ENCODE measurements around the gene CRB1.

Gene CRB1

GRCh38 chr1:197336571-197336970 is 68.5 kb downstream of the CRB1 start:
- DNase-seq (ENCODE audit: low read depth in 2 of 2), result no peak
- TF ChIP-seq, protein P1, sequence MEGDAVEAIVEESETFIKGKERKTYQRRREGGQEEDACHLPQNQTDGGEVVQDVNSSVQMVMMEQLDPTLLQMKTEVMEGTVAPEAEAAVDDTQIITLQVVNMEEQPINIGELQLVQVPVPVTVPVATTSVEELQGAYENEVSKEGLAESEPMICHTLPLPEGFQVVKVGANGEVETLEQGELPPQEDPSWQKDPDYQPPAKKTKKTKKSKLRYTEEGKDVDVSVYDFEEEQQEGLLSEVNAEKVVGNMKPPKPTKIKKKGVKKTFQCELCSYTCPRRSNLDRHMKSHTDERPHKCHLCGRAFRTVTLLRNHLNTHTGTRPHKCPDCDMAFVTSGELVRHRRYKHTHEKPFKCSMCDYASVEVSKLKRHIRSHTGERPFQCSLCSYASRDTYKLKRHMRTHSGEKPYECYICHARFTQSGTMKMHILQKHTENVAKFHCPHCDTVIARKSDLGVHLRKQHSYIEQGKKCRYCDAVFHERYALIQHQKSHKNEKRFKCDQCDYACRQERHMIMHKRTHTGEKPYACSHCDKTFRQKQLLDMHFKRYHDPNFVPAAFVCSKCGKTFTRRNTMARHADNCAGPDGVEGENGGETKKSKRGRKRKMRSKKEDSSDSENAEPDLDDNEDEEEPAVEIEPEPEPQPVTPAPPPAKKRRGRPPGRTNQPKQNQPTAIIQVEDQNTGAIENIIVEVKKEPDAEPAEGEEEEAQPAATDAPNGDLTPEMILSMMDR (IDR thresholded peaks at IDR 0.05; ENCODE audit: low read depth, low read length), result no peak
- H3K4me3 ChIP-seq (replicated peaks in 1 of 2; ENCODE audit: low read depth in 2 of 2, low read length in 2 of 2), result no peak overlapping the region

GRCh38 chr1:197339106-197340060 is 71.3 kb downstream of the CRB1 start:
- TF ChIP-seq, protein P1 (IDR thresholded peaks at IDR 0.05; ENCODE audit: low read depth, low read length), result no peak
- H3K4me3 ChIP-seq (replicated peaks in 1 of 2; ENCODE audit: low read depth in 2 of 2, low read length in 2 of 2), result no peak overlapping the region
- no peak for DNase-seq (ENCODE audit: low read depth in 2 of 2)

GRCh38 chr1:197341626-197342025 is 73.6 kb downstream of the CRB1 start:
- TF ChIP-seq, protein P1 (IDR thresholded peaks at IDR 0.05; ENCODE audit: low read depth, low read length), result no peak
- H3K4me3 ChIP-seq (replicated peaks in 1 of 2; ENCODE audit: low read depth in 2 of 2, low read length in 2 of 2), result no peak overlapping the region
- DNase-seq (ENCODE audit: low read depth in 2 of 2), result no peak

DNA sequence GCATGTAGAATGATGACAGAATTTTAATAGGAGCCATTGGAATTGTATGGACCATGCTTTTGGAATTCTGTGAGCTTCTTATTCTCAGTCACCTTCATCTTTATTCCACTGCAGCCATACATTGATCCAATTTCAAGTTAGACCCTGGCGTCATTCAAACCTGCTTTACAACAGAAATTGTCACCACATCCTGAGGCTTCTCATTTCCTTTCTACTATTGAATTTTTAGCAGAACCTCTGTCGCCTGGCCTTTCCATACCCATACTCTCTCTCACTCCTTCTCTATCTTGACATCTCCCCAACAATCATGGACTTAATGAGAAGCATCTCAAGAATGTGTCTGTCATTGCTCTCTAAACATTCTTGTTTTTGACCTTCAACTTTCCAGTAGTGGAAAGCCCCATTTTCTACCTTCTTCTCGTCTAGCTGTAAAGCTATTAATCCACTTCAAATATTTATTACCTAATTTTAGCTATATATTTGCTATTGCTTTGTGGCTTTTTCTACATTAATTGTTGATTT is 74.1 kb downstream of the CRB1 start:
- TF ChIP-seq, protein P1 (IDR thresholded peaks at IDR 0.05; ENCODE audit: low read depth, low read length), result no peak
- H3K4me3 ChIP-seq (replicated peaks in 1 of 2; ENCODE audit: low read depth in 2 of 2, low read length in 2 of 2), result no peak overlapping the region
- DNase-seq (ENCODE audit: low read depth in 2 of 2), result no peak

- H3K4me3 ChIP-seq (replicated peaks in 1 of 2; ENCODE audit: low read depth in 2 of 2, low read length in 2 of 2), result no peak overlapping the region
- TF ChIP-seq, protein P1 (IDR thresholded peaks at IDR 0.05; ENCODE audit: low read depth, low read length), result no peak
- no peak for DNase-seq (ENCODE audit: low read depth in 2 of 2)
These were observed 74.6 kb downstream of the CRB1 start for GRCh38 chr1:197342669-197343068.

DNA sequence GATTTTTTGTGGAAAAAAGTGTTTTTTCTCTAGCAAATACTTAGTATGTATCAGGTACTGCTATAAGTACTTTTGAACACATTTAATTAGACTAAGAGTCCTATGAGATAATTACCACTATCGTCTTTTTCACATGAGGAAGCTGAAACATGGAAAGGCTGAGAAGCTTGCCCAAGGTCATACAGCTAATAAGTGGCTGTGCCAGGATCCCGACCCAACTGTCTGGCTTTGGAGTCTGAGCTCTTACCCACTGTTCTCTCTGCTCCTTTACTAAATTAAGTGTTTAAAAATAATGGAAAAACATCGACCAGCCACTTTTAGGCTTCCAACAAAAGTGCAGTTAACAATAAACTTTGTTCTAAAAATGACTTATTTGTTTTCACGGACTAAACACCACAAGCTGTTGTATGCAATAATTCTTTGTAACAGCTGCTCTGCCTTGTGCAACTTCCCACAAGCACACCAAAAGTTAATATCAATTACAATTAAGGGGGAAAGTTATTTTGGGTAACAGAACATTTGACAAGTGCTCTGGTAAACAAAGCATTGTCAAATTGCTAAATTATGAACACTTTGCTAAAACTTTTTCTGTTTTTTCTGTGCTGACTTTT is 75.7 kb downstream of the CRB1 start:
- DNase-seq (ENCODE audit: low read depth in 2 of 2), result no peak
- H3K4me3 ChIP-seq (replicated peaks in 1 of 2; ENCODE audit: low read depth in 2 of 2, low read length in 2 of 2), result no peak overlapping the region
- TF ChIP-seq, protein P1 (IDR thresholded peaks at IDR 0.05; ENCODE audit: low read depth, low read length), result no peak
